Keratinocyte (primary cell): Measurements from ENCODE around the gene EVC. TPM values are rescaled to one million over a fixed set of nuclear protein-coding genes. Genes with fewer than 3 reads are reported as not detected.
"Not testable (repeated sequence)": the region's sequence is repeated elsewhere in the genome, so short reads cannot be mapped to it uniquely, and the experiment has no call there.

ENCODE experiments used
- DNase-seq: peaks from one replicate; pipeline ENCODE4 v3.0.0-alpha.2; 2011; ENCODE audit warnings: low read depth, missing footprints, low spot score
- FAIRE-seq: peaks from 2 replicates; lab custom pipeline; 2011; peaks lifted over from hg19 to GRCh38; lab: Jason Lieb, UNC
- H2AFZ ChIP-seq: 2 replicates; pipeline ENCODE4 v1.6.0; 2012; ENCODE audit warnings: low read length, control low read depth, inconsistent platforms; ENCODE audit not compliant: control insufficient read depth
- H3K27ac ChIP-seq: 2 replicates; pipeline ENCODE4 v1.5.1; 2011; ENCODE audit warnings: low read length; ENCODE audit not compliant: control insufficient read depth, insufficient read depth
- H3K27me3 ChIP-seq: 3 replicates; pipeline ENCODE4 v1.6.0; 2011; ENCODE audit warnings: low read length; ENCODE audit not compliant: control insufficient read depth, insufficient read depth; ENCODE audit errors: extremely low read depth
- H3K36me3 ChIP-seq, 2 experiments: 2 replicates in 1 of 2; 3 replicates in 1 of 2; pipeline ENCODE4 v1.5.1; 2011; ENCODE audit warnings: low read length in 2 of 2, mild to moderate bottlenecking in 1 of 2; ENCODE audit not compliant: control insufficient read depth in 2 of 2, insufficient read depth in 2 of 2; ENCODE audit errors: extremely low read depth in 1 of 2
- H3K4me1 ChIP-seq: 3 replicates; pipeline ENCODE4 v1.5.1; 2011; ENCODE audit warnings: low read length; ENCODE audit not compliant: control insufficient read depth, insufficient read depth; ENCODE audit errors: extremely low read depth
- H3K4me2 ChIP-seq: 3 replicates; pipeline ENCODE4 v1.6.0; 2011; ENCODE audit warnings: low read depth, low read length; ENCODE audit not compliant: control insufficient read depth, insufficient read depth; ENCODE audit errors: extremely low read depth
- H3K4me3 ChIP-seq, 3 experiments: fragments of 200-600 bp in 1 of 3; sonication (generic) in 1 of 3; 2 replicates in 2 of 3; 3 replicates in 1 of 3; pipeline ENCODE4 v1.5.1; 2011 to 2016; ENCODE audit warnings: low read length in 3 of 3, mild to moderate bottlenecking in 3 of 3, control low read depth in 2 of 3, inconsistent platforms in 1 of 3, low read depth in 1 of 3, mixed read lengths in 1 of 3, mixed run types in 1 of 3, moderate library complexity in 1 of 3; ENCODE audit not compliant: control insufficient read depth in 2 of 3, insufficient read depth in 2 of 3; ENCODE audit errors: extremely low read depth in 1 of 3
- H3K79me2 ChIP-seq: 2 replicates; pipeline ENCODE4 v1.6.0; 2012; ENCODE audit warnings: low read length; ENCODE audit not compliant: control insufficient read depth, insufficient read depth
- H3K9ac ChIP-seq: 3 replicates; pipeline ENCODE4 v1.6.0; 2011; ENCODE audit warnings: low read length; ENCODE audit not compliant: control insufficient read depth, insufficient read depth; ENCODE audit errors: extremely low read depth
- H3K9me1 ChIP-seq: 3 replicates; pipeline ENCODE4 v1.6.0; 2011; ENCODE audit warnings: low read length; ENCODE audit not compliant: control insufficient read depth, insufficient read depth; ENCODE audit errors: extremely low read depth
- H3K9me3 ChIP-seq: 2 replicates; pipeline ENCODE4 v1.5.1; 2012; ENCODE audit warnings: low read depth, low read length; ENCODE audit not compliant: control insufficient read depth
- H4K20me1 ChIP-seq: 3 replicates; pipeline ENCODE4 v1.6.0; 2011; ENCODE audit warnings: low read length; ENCODE audit not compliant: control insufficient read depth, insufficient read depth; ENCODE audit errors: extremely low read depth
- CTCF ChIP-seq, 3 experiments: IDR thresholded peaks in 1 of 3; conservative IDR thresholded peaks in 1 of 3; optimal IDR thresholded peaks in 1 of 3; 2 replicates in 2 of 3; 3 replicates in 1 of 3; pipeline versions ENCODE3 to v1.5.1; 2011; ENCODE audit warnings: low read length in 3 of 3, mild to moderate bottlenecking in 3 of 3, moderate library complexity in 2 of 3, control low read depth in 1 of 3, inconsistent platforms in 1 of 3; ENCODE audit not compliant: insufficient read depth in 2 of 3; ENCODE audit errors: extremely low read depth in 1 of 3
- EZH2 ChIP-seq: IDR thresholded peaks from one replicate; pipeline ENCODE4 v1.6.1; 2012; ENCODE audit warnings: inconsistent platforms, mild to moderate bottlenecking, low read length, moderate library complexity
- dilution Hi-C: fragments of 300-500 bp; cut with MboI; formaldehyde crosslinking; loops from one replicate; pipeline ENCODE4 v1.7.0; 2020; ENCODE audit warnings: low sequenced_read_pairs; ENCODE audit not compliant: extremely low pct_ligation_motif_present
- polyA plus RNA-seq, 5 experiments: library from polyadenylated mRNA; depleted of rRNA in 3 of 5; stranded (reverse) in 3 of 5; stranded (forward) in 1 of 5; unstranded in 1 of 5; fragments of >200 nt; gene quantifications; 1 replicate in 1 of 5; 2 replicates in 3 of 5; 3 replicates in 1 of 5; pipeline versions ENCODE4 v1.2.1 to v1.2.3, GENCODE V29; 2011 to 2012; ENCODE audit warnings: missing spikeins in 2 of 5, low read depth in 1 of 5, low replicate concordance in 1 of 5

Gene EVC
- polyA plus RNA-seq, 1 donor (not counting 4 experiments of a cell fraction or from before 2014, with no cell fraction given): 7.3 TPM

DNA sequence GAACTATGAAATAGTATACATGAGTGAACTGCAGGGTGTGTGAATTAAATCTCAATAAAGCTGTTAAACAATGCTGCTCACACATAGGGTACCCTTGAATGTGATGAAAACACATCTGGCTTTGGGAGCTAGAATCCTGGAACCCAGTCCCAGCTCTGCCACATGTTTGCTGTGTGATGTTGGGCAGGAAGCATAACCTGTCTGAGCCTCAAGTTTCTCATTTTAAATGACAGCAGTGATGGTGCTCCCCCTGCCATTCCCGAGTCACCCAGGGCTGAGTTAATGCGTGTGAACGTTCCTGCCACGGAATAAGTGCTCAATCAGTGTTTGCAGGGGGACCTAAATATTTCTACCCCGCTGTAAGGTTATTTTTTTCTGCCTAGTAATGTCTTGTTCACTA lies 10.9 kb downstream of the EVC start:
- dilution Hi-C loops: no loop called here
- Histone ChIP-seq H4K20me1 (peaks cover 7% of the 10 kb centered on the region), H3K4me3 (no peak overlapping the region), H2AFZ (no peak overlapping the region), H3K9ac (no peak overlapping the region), H3K9me1 (peaks cover 2% of the 10 kb centered on the region), H3K27me3 (no peaks in the 10 kb centered on the region), H3K4me2 (no peak overlapping the region), H3K27ac (no peak overlapping the region), H3K9me3 (no peaks in the 10 kb centered on the region), H3K4me1 (no peaks in the 10 kb centered on the region), H3K36me3 (peaks cover 15 to 45% of the 10 kb centered on the region in 2 experiments), H3K79me2 (peaks cover 73% of the 10 kb centered on the region)
- no peak for TF ChIP-seq EZH2
- FAIRE-seq: no peak
- DNase-seq: no peak

DNA sequence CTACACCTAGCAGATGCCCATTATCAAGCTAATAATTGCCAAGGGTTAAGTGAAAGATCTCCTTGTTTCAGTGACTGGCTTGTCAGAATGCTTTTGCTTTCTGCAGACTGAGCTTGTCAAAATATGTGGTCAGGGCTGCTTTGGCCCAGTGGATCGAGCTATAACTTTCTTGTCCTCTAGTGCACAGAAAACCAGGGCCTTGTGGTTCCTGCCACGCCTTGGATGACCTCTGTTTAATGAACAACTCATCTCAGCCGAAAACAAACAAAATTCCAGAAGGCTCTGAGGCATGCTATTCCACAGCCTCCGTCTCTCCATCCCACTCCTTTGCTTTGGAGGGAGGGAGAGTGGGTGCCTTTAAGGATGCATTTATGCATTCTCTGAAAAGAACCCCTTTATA lies 11.3 kb downstream of the EVC start:
- FAIRE-seq: no peak
- Histone ChIP-seq H3K4me1 (no peaks in the 10 kb centered on the region), H3K9ac (no peak overlapping the region), H3K4me3 (no peak overlapping the region), H2AFZ (no peak overlapping the region), H3K79me2 (peaks cover 69% of the 10 kb centered on the region), H3K9me1 (peaks cover 2% of the 10 kb centered on the region), H3K27me3 (no peaks in the 10 kb centered on the region), H4K20me1 (peaks cover 7% of the 10 kb centered on the region), H3K27ac (no peak overlapping the region), H3K9me3 (no peaks in the 10 kb centered on the region), H3K36me3 (peaks cover 15 to 45% of the 10 kb centered on the region in 2 experiments), H3K4me2 (no peak overlapping the region)
- dilution Hi-C loops: no loop called here
- DNase-seq: no peak
- TF ChIP-seq CTCF (optimal IDR thresholded peaks at IDR 0.05 in 1 of 3, IDR thresholded peaks at IDR 0.05 in 1 of 3, conservative IDR thresholded peaks at IDR 0.05 in 1 of 3; ENCODE audit: extremely low read depth in 1 of 3, insufficient read depth in 2 of 3, low read length in 3 of 3): no peak
- no peak for TF ChIP-seq EZH2

- Histone ChIP-seq H3K27ac (no peak overlapping the region), H3K79me2 (peaks cover 57% of the 10 kb centered on the region), H3K27me3 (no peaks in the 10 kb centered on the region), H3K9me3 (no peaks in the 10 kb centered on the region), H3K36me3 (peaks cover 17 to 39% of the 10 kb centered on the region in 2 experiments), H4K20me1 (peaks cover 5% of the 10 kb centered on the region), H3K9me1 (no peaks in the 10 kb centered on the region), H3K4me3 (no peak overlapping the region), H3K9ac (no peak overlapping the region), H3K4me2 (no peak overlapping the region), H3K4me1 (no peaks in the 10 kb centered on the region), H2AFZ (no peak overlapping the region)
- DNase-seq: no peak
- TF ChIP-seq EZH2: no peak
- no peak for TF ChIP-seq CTCF (optimal IDR thresholded peaks at IDR 0.05 in 1 of 3, IDR thresholded peaks at IDR 0.05 in 1 of 3, conservative IDR thresholded peaks at IDR 0.05 in 1 of 3; ENCODE audit: extremely low read depth in 1 of 3, insufficient read depth in 2 of 3, low read length in 3 of 3)
- FAIRE-seq: no peak
- dilution Hi-C loops: no loop called here
These were observed 13.4 kb downstream of the EVC start for GRCh38 chr4:5724377-5724776.

- Histone ChIP-seq H3K79me2 (peaks cover 41% of the 10 kb centered on the region), H3K36me3 (peaks cover 35 to 38% of the 10 kb centered on the region in 2 experiments)
- H3K4me1 ChIP-seq, H3K9ac ChIP-seq, H3K9me1 ChIP-seq, DNase-seq, H3K4me2 ChIP-seq, H3K27me3 ChIP-seq, FAIRE-seq, H3K9me3 ChIP-seq, H2AFZ ChIP-seq, H3K4me3 ChIP-seq, H3K27ac ChIP-seq, dilution Hi-C loops, H4K20me1 ChIP-seq: not testable (repeated sequence)
These were observed 17.4 kb downstream of the EVC start for GRCh38 chr4:5728412-5728811.
